NCI-H146 treated with DMSO at 0.1 percent for 48 hours (cell line): ENCODE results near the gene CYSTM1.
A peak's percentile ranks its signal among the peaks of the same experiment; 100 is the strongest.

Experiments
- DNase-seq: peaks from one replicate; lab custom pipeline; 2025; ENCODE audit not compliant: unreplicated experiment; lab: John Stamatoyannopoulos, UW

The CYSTM1 gene

DNA sequence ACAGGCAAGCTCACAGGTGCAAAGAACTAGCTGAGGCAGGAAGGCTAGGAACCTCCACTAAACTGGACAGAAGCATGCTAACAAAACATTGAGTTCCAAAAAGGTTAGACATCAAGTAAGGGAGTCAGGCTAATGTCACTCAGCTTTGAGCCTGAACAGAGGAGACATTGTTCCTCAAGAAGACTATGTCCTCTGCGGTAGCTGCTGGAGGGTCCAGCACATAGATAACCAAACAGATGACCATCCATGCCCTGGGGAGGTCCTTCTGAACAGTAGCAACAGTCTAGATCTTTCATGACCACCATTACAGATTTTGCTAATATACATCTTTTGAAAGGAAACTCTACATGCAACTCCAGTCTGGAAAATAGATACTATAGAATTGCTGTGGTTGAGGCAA is 57.7 kb downstream of the CYSTM1 start:
- DNase-seq, result no peak

DNA sequence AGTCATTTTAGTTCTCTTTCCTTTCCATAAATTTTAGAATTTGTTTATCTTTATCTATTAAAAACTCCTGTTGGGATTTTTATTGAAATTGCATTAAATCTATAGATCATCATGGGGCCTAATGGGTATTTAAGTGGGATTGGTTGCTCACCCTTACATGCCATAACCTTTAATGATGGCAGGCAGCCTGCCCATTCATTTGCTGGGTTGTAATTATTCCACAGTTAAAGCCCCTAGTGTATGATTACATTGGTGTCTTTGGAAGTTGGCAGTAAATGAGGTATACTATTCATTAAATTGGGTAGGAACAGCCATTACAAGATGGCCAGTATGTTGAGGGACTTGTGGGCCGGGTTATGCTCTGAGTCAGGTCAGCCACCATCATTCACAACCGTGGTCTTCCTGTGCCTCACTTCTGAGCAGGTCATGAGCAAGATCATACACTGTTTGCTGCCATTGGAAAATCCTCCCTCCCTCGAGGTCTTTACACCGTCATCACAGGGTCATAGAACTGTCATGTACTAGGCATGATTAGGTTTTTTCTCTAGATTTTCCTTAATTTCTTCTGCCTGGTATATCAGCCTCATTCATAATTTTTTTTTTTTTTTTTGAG is 59.5 kb downstream of the CYSTM1 start:
- DNase-seq, result no peak

DNA sequence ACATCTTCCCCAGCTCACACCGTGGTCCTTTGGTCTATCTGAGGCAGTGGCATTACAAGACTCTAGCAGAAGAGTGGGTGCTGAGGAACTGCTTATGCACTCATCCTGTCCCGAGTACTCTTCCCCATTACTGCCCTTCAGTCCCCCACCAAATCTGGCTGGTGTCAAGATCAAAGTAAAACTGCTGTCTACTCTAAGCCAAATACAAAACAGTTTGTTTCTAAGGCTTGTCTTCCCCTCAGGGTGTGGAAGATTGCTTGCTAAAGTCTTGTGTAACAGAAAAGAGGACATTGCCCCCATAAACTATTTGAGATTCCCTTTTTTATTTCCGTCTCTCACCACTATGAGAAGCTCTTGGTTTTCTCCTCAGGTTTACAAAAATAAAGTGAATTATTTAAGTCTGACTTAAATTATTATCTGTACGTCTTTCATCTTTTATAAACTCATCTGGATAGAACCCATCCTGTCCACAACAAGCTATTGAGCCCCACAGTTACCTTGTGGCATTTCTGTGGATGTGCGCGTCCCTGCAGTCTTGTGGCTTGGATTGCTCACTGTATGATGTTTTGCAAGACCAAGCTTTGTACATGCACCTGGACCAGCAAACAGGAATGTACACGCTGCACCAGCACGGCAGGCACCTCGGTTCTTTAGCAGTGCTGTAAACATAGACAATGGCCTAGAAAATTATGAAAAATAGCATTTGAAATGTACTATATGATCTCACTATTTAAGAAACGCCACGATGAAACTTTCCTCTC is 61.0 kb downstream of the CYSTM1 start:
- no peak for DNase-seq

DNA sequence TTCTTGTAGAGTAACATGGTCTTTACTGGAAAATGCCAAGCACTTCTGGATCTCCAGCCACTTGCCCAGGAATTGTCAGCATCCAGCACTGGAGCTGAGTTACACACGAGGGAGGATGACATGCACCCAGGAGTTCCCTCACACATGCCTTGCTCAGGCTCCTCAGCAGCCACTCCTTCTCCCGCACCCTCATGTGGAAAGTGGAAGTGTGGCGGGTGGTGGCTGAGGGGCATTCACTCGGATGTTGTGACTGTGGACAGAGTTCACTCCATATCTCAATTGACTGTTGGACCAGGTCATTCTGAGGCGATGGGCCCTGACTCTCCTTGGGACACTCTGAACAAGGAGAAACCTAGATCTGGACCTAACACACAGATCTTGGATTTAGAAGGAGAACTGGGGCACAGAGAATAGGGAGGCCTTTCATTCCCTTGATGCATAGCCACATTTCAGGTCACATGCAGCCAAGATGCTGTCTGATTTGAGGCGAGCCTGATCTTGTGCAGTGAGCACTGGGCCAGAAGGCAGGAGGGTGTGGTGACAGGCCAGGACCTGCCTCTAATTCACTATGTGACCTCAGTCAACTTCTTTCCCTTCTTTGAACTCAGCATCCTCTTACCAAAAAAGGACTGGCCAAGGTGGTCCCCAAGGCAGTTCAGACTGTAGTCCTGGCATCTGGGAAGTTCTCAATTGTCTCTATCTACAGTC is 62.1 kb downstream of the CYSTM1 start:
- no peak for DNase-seq

DNA sequence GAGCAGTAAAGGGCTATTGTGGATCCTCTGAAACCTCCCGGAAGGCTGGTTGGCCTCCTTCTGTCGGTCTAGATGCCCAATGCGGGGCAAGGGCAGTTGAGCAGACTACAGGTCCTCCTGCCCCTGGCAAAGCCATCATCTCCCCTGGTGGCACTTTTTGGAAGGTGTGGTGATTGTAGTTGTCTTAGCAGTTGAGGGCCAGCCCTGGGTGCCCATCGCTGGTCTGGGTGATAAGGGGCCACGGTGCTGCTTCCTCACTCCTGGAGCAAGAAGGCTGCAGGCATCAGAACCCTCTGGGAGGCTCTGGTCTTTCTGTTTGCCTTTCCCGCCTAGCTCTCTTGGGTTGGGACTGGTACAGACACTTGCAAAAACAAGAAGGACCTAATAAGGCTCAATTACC is 63.8 kb downstream of the CYSTM1 start:
- DNase-seq, result no peak

DNA sequence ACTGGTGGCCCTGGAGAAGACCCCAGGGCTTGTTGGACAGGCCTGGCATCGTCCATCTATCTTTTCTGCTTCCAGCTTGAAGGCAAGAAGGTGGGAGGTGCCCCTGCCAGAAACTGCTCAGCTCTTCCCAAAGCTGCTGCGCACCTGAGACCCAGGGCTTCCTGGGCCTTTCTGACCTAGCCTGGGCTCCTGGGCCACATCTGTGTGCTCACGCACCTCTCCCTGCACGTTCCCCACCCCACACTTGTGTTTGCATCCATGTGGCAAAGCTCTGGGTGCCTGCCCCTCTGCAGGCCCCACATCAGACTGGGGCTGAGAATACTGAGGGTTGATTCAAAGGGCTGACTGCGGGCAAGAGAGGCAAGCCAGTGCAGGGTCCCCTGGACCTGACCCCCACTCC is 64.5 kb downstream of the CYSTM1 start:
- DNase-seq, result no peak

DNA sequence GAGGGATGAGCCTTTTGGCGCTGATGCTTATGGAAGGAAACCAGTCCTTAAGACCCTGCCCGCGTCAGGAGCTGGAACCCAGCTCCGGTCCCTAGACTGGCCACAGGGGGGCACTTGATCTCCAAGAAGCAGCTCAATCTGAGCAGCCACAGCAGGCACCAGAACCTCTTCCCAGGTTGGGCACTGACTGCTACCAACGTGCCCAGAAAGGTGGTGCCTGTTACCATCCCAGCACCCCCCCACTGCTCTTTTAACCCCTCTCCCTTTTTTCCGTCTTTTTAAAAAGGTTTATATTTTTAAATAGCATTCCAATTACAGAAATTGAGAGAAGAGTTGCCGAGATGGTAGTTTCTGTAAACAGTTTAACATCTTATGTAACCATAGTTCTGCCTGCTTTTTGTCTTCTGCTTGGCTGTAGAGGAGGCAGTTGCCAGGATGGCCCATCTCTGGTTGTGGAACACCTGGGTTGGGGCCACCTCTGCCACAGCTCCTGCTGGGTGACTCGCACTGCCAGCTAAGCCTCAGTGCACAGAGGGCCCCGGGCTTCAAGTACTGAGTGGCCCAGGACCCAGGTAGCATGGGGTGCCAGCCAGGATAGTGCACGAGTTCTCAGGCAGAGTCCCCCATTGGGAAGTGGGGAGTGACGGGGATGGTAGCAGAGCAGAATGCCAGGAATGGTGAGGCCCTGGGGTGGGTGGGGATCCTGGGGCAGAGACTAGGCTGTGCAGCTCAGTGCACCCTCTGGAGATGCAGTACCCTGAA is 65.1 kb downstream of the CYSTM1 start:
- DNase-seq, result no peak

DNA sequence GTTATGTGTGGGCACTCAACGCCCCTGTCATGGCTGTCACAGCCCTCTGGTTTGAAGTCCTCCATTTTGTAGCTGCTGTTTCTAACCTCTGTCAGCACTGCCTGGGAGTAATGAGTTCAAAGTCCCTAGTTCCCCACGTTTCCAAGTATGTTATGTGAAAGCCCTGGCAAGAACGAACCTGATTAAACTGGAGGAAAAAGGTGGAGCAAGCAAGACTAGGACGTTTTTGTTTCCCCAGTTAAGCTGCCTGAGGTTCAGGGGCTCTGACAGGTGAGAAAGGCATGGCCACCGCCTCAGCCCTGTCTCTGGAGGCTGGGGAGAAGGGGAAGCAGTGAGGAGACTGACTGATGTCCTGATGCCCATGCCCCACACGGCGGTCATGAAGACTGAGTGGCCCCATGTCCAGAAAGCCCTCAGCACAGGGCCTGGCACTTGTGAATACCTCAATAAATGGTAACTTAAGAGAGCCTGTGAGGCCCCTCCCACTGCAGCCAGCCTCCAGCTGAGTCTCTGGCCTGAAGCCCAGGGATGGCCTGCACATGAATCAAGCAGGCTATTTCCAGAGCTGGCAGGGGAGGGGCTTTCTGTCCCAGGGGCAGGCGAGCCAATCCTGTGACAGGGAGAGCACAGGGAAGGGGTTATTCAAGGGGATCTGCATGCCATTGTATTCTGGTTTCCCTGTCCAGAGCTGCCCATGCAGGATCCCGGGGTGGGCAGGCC is 66.2 kb downstream of the CYSTM1 start:
- peak; percentile 2 for DNase-seq

DNA sequence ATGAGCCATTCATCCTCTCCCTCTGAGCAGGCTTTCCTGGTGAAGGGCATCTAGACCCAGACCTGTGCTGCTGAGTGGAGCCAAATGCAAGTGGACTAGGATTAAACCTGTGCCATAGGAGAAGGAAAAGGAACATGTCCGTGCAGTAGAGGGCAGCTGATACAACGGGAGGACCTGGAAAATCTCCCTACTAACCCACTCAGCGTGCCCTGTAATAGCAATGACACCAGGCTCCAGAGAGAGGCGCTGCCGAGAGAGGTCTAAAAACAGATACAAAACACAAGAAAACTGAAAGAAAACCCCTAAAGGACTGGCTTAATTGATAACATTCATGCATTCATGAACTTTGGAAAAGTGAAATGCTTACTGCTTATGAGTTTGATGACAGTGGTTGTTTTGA is 67.1 kb downstream of the CYSTM1 start:
- DNase-seq, result no peak

DNA sequence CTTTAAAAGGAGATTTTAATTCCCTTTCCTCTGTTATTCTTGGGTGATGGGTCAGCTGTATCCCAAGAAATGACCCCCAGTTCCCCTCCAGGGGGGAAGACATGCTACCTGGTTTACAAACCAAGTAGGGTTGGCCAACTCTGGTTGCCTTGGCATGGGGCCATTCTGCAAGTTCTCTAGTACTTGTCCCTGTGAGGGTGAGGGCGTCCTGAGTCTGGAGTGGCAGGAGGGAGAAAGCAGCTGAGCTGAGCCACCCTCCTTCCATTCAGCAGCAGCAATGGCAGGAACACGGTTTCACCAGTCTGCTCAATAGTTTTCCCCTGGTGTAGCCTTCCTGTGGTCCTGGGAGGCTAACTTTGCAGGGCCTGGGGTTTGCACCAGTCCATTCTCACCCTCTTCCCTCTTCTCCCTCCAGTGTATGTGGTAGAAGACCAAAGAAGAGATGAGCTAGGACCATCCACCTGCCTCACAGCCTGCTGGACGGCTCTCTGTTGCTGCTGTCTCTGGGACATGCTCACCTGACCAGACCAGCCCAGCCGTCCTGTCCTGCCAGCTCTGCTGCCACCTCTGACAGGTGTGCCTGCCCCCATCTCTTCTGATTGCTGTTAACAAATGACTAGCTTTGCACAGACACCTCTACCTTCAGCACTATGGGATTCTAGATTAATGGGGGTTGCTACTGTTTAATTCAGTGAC is 68.0 kb downstream of the CYSTM1 start:
- DNase-seq, result no peak

DNA sequence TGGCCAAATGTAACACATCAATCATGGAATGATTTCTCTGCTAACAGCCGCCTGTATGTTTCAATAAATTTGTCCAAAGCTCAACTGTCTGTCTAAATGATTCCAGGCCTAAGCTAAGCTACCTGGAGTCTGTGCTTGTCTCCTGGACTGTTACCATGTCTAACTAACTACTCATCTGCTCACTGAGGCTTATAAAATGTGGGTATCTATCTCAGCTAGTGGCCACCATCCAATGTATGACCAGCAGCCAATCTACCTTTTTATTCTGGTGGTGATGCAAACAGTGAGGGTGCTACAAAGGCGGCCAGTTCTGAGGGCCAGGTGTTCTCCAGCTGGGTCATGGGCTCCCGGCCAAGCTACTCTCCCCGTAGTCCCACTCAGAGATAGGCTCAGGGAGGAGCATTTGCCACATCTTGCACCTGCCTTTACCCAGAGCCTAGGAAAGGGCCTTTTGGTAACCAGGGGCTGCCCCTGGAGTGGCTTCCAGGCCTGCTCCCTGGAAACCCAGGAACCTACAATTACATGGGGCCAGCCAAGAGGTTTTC is 68.8 kb downstream of the CYSTM1 start:
- DNase-seq, result peak; percentile 26

DNA sequence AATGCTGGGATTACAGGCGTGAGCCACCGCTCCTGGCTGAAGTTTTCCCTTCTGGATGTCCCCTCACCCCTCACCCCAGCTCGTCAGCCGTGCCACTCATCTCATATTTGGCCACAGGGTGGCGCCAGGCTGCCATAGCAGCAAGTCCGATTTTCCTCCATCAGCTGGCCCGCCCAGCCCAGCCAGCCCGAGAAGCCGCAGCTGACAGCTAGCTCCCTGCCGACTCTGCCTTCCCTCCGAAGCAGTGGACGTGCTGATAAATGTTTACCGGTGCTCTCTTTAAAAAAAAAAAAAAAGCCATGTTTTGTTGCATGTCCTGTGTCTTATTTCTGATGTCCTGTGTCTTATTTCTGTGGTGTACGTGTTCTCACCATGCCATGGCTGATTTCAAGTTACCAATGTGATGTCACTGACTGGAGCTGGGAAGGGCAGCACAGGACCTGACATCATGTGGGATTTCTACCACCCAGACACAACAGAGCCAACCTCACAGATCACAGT is 69.6 kb downstream of the CYSTM1 start:
- DNase-seq, result peak; percentile 41

DNA sequence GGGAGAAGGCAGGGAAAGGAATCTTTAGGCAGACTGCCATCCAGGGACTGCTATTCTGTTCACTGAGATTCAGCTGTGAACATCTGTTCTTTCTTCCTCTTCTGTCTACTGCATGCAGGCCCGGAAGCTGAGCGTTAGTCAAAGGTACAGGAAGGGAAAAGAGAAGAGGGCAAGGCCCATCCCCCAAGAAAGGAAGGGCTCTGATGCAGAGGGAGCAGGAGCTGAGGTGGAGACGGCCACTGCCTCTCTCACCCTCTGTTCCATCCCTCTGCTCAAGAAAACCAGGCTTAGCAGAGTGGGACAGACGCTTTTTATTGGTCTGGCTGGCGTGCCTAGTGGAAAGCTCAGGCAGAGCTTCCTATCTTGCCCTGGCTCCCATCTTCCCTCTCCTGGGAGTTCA is 70.4 kb downstream of the CYSTM1 start:
- DNase-seq, result no peak

DNA sequence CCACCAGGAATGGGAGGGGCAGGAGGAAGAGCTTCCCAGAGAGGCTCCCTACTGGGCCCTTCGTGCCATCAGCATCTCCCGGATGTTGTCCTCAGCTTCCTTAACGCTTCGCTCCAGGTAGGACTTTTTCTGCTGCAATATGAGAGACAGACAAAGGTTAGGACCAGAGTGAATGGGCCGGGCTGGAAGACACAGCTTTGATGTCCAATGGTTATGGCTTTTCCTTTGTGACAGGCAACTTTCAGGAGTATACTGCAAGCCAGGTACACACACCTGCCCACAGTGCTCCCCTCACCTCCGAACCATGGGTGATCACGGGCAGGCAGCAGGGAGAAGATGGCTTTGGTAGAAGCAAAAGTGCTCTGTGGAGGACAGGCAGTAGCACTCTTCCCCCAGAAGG is 70.9 kb downstream of the CYSTM1 start:
- no peak for DNase-seq

DNA sequence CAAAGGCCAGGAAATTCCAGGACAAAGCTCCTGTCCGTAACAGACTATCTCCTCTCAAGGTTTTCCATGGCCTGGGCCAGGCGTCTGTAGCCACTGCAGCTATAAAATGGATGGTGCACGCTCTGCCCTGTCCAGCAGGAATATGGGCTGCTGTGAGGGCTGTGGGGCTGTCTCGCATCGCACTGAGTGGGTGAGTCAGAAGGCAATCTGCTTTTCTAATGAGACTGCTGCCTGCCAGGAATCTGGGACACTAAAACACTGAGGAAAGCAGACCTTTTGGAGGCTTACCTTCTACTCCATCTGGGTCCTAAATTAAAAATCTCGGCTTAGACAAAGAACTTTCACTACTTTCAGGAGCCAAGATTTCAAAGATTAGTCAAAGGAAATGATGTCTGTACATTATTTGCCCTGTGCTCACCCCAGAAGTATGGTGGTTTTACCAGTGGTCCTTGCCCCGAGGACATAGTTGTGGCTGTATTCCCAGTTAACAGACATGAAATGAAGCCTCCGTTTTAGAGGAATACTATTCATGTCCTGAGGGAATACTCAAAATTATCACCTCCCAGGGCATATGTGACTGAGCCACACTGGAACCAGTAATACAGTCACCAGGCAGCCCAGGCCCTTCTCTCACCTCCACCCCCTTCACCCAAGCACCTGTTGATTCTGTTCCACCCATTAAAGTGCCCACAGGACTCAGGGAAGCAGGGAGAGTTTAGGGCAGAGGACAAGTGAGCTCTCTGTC is 71.6 kb downstream of the CYSTM1 start:
- no peak for DNase-seq

DNA sequence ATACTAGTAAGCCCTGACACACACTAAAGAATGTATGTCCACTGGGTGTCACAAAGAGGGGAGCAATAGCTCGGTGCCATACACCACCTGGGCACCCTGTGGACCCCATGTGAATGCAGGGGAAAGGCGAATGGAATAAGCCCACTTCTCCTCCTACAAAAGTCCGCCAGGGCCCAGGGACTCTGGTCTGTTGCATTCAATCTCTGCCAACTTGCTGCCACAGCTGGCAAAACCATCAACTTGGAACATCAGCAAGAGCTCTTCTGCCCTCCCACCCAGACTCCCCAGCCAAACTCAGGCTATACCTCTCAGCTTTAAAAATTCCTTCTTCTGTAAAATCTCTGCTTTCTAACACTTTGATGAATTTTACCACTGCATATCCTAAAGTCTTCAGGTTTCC is 73.4 kb downstream of the CYSTM1 start:
- no peak for DNase-seq

DNA sequence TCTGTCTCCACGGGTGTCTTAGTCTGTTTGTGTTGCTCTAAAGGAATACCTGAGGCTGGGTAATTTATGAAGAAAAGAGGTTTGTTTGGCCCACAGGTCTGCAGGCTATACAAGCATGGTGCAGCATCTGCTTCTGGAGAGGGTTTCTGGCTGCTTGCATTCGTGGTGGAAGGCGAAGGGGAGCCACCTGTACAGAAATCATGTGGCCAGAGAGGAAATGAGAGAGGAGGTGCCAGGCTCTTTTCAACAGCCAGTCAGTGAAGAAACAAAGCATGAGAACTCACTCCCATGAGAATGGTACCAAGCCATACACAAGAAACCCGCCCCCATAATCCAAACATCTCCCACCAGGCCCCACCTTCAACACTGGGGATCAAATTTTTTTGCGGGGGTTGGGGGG is 74.5 kb downstream of the CYSTM1 start:
- DNase-seq, result no peak

DNA sequence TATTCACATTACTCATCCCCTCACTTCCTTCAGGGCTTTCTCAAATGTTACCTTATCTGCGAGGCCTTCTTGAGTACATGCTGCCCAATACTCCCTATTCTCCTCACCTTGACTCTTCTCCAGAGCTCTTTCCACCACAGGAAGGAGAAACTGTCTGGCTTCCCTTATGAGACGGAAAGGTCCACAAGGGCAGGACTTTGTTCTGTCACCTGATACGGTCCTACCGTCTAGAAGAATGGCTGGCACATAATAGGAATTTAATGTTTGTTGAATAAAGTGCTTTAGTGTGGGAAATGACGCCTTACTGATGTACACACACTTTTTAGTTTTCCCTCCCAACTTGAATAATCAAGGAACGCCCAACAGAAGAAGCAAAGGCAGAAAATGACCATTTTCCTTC is 75.4 kb downstream of the CYSTM1 start:
- DNase-seq, result no peak

DNA sequence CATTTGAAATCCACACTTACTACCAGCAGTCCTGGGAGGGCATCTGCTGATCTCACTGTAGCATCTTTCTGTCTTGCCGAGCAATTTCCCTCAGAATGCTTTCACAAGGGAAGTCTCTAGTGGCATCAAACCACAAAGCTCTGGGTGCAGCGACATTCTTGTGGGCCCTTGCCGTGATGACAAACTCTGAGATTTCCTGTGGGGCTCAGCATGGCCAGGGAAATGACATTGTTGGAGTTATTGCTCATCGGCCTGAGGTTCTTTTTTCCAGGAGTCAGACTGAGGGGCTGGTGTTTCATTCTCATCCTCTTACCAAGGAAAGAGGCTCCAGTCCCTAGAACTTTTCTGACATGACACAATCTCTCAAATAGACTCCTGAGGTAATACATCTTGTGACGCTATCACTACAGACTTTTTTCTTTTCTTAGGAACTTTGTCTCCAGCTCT is 76.6 kb downstream of the CYSTM1 start:
- DNase-seq, result no peak
